NOMO-1 treated with dmso at 0.1 percent for 144 hours (cell line): ENCODE results near the gene C9.
"Not testable (repeated sequence)": the region's sequence is repeated elsewhere in the genome, so short reads cannot be mapped to it uniquely, and the experiment has no call there.

Experiments used
- DNase-seq: peaks from one replicate; lab custom pipeline; 2025; ENCODE audit not compliant: unreplicated experiment; lab: John Stamatoyannopoulos, UW

The C9 gene

DNA sequence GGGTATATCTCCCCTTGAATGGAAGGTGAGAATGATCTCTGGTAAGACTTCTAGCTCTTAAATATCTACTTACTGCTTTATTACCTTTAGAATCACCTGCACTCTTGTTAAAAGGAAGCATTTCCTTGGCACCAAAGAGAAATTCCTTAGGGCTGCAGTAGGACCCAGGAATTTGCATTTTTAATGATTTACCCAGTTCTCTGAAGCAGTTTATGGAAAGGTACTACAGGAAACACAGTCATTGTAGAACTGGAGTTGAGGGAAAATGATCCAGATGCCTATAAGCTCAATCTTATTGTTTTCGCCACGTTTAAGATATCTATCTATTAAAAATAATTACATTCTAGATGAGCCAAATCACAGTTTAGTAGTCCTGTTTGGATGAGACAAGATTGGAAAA is 9.5 kb upstream of the C9 start:
- DNase-seq = no peak

DNA sequence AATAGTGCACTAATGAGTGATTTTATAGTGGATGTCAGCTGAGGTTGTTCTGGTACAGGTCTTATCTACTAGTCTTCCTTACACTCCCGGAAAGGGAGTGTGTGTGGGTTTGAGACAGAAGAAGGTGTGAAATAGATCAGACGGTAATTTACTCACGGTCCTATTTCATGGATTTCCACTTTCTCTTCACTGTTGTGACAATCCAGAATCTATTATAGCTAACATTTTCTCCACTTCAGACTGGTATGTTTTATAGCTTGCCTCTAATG is 7.0 kb upstream of the C9 start:
- no peak for DNase-seq

DNA sequence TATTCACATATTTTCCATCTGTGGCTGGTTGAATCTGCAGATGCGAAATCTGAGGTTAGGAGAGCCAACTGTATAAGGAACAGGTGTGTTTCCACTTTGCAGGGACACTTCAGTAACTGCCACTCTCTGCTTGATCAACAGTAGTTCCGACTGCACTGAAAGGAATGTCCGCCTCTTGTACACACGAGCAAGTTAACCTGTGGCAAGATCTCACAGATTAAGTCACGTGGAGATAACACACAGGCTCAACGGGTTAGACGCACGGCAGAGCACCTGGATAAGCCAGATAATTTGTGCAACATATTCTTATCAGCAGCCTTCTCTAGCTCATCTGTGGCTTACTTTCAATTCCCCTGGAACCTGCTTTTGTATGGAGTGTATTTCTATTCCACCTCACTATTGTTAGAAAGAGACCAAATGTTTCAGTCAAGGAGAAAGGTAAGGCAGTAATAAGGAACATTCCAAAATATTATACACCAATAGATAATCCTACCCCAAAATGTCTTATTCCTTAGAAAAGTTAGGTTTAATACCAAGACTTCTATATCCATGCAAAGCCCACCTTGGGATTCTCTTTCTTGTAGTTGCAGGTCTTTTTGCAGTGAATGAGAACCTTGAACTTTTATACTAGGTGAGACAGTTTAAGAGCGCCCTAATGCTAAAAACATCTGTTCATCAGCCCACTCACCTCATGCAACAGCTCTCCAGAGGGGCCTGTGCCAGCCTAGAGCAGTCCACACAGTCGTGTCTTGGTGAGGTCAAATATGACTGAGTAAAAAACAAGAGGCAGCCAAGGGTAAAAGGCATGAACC is 6.5 kb upstream of the C9 start:
- no peak for DNase-seq

DNA sequence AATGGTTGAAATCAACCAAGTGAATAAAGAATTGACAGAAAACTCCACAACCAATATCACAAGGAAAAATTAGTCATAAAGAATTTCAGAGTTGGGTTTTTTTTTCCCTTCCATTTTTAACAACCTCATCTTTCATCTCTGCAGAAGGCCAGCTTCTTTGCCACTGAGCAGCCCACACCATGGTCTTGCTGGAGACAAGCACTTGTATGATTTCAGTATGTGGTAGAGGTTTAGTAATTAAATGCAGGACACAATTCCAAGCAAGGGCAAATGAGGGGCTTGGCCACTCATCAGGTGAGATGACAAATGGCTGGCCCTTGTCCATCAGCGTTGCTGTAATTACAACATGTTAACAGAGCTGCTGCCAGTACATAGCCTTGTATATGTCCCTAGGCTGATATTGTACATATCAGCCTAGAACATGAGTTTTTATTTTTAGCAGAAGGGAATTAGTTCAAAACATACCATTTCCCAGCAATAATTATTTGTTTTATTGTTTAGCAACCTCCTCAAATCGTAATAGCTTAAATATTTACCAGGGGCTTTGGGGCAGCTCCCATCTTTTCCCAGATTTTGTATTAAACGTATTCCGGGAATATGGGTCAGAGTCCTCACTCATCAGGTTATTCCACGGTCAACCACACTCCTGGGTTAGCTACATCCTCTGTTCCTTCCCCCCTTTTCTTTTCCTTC is 5.0 kb upstream of the C9 start:
- DNase-seq = no peak

DNA sequence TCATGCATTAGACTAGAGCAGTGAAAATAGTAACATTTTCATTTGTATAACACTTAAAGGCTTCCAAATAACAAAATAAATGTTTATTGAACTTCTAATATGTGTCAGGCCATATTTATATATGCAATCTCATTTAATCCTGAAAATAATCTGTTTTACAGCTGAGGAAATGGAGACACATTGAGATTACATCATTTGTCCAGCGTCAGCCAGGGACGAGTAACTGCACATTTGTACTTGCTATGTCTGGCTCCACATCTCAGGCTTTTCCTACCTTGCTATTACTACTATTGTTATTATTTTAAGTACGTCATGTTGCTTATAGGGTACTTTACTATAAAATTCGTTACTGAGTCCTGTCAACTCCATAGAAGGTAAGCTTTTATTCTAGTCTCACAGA is 3.8 kb upstream of the C9 start:
- DNase-seq = no peak

DNA sequence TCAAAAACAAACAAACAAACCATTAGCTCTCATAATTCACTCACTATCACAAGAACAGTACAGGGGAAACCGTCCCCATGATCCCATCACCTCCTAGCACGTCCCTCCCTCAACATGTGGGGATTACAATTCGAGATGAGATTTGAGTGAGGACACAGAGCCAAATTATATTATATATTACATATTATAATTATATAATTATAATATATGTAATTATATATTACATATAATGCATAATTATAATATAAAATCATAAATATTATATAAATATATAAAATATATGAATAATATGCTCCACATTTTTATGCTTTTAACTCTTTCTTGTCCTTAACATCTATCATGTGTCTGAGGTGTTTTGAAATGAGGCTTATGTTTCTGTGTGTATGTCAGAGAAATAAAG is 3.4 kb upstream of the C9 start:
- DNase-seq = no peak

DNA sequence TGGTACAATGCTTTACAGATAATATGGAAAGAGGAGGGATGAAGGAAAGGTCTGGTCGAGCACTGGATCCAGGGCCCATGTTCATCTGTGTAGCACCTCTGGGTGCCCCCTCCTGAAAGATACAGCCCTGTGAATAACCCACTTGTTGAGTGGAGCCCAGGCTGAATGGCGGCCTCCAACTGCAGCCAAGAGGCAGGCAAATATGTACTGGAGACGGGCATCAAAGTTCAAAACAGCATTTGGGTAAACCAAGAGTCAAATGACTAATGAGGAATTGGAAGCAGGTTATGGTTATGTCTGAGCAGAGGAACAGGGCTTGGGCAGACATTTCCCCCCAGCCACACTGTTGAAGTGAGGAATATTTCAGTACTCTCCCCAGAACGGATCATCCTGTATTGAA is 1.1 kb downstream of the C9 start:
- DNase-seq = no peak

DNA sequence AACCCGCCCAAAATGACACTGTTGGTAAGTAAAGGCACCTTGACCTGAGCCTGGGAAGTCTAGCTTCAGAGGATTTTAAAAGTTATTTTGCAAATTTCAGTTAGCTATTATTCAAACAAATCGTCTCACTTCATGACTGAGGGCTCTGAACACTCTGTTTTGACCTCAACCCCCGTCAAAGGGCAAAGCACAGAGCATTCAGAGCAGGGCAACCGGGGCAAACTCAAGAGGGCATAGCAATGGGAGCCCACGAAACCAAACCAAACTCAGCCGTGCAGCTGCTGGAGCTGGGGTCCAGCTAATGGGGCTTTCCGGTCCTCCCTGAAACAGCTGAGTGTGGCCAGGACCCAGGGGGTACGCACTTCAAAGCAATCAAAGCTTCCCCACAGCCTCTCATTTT is 1.6 kb downstream of the C9 start:
- DNase-seq = no peak

DNA sequence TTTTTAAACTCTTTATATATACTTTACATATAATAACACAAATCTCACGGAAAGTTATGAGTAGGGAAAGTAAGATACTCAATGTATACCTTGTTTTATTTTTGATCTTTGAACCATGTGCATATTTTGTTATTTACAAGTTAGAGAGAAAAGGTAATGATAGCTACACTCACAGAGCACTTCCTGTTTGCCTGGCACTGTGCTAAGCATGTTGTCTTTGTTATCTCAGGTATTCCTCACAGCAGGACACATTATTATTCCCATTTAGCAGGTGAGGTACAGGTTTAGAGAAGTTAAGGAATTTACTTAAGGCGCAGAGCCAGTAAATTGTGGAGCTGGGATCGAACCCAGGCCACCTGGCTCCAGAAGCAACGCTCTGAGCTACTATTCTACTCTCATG is 3.0 kb downstream of the C9 start:
- no peak for DNase-seq

DNA sequence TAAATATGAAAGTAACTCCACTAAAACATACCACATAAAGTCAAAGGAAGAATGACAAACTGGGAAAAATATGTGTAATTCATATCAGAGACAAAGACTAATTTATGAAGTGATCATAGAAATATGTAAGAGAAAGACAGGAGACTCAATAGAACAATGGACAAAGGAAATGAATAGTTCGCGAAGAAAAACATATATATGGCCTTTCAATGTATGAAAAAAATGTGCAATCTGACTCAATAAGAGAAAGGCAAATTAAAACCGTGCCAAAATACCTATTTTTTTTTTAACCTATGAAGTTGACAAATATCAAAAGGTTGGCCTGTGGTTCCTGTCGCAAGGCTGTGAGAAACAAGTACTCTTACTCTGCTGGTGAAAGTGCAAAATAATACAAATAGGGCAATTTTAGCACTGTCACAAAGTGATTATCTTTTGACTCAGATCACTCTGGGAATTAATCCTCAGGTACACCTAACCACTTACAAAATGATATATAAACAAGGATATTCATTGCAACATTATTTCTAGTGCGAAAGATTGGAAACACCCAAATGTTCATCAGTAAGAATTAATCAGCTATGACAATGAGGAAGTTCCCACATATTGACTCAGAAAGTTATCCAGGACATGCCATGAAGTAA is 3.7 kb downstream of the C9 start:
- no peak for DNase-seq

DNA sequence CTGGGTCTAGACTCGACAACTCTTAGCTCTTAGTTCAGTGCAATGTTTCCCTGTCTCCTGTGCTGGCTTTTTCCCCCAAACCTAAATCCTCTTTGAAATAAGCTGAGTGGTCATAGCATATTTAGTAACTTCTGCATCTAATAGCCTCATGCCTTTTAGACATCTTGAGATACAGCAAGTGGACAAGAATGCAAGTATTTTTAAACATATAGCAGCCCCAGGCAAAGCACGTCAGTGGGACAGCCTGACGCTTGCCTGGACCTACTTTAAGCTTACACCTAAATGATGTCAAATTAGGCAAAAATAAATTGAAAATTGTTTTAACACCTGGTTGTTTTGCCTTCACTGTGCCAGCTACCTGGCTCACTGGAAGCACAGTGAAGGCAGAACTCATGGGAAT is 8.0 kb downstream of the C9 start:
- DNase-seq = no peak

DNA sequence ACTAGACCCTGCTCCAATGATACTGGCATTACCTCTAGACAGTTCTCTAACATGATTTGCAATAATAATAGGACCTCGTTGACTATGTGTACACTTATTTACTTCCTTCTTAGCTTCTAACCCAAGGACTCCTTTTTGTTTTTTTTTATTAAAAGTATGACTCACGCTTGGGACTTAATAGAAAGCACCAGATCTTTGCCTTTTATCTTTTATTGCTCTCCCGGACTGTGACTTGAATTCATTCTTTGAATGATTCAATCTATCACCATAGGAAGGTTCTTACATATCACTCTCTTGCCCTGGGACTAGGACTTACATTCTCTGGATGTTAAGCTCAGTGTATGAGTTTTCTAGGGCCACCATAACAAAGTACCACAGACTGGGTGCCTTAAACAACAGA is 9.0 kb downstream of the C9 start:
- DNase-seq = no peak

DNA sequence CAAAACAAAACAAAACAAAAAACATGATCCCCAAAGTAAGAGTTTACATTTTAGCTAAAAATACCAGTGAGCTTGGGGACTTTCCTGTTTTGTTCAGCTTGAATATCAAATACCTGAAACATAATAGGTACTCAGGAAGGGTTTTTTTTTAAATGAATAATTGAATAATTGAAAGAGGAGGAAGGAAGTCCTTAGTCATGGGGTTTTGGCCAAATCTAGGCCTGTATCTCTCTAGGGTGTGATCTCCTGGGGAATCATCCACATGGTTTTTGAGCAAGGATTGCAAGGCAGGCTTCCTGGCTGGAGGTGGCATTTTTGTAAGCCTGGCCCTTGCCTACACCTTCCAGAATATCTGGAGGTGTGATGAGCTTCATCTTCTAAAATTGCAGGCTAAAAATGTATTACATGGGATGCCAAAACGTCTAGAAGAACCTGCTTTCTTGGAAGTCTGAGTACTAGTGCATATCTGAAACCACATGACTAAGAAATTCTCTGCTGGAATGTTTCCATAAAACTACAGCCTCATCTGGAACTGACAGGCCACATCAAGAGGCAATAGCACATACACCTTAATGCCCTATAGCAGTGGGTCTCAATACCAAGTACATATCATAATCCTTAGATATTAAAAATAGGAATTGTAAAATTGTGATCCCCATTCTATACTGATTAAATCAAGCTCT is 10.4 kb downstream of the C9 start:
- no peak for DNase-seq

DNA sequence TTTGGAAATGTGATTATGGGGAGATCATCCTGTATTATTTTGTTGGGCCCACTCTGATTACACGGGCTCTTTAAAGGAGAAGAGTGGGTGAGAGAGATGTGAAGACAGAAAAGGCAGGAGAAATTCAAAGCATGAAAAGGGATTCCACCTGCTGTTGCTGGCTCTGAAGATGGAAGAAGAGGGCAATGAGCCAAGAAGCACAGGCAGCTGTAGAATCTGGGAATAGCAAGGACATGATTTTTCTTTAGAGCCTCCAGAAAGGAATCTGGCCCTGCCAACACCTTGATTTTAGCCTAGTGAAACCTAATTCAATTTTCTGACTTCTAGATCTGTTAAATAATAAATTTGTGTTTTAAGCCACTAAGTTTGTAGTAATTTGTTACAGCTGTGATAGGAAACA is 11.3 kb downstream of the C9 start:
- no peak for DNase-seq

DNA sequence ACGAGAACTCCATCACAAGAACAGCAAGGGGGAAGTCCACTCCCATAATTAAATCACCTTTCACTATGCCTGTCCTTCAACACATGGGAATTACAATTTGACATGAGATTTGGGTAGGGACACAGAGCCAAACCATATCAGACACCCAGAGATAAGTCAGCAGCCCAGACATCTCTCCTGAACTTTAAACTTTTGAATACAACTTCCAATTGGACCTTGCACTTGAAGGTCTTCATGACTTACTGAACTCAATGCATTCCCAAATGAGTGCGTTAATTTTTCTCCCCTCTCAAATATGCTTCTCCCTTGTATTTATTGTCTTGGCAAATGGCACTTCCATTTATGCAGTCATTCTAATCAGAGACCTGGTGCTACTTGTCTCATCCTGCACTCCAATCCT is 12.1 kb downstream of the C9 start:
- no peak for DNase-seq

DNA sequence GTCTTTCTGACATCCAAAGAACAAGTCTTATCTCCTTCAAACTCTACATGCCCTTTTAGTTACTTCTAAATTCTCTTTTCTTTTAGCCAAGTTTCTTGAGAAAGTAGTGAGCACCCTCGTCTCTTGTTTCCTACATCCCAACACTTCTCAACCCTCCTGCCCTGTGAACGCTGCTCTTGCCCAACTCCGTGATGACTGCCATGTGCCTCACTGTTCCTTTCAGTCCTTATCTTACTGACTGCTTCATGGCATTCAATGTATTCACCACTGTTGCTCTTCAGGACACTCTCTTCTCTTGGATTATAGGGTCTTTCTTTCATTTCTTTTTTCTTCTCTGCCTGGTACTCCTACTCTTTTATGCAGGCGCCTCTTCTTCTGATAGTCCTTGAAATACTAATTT is 14.8 kb downstream of the C9 start:
- no peak for DNase-seq

DNA sequence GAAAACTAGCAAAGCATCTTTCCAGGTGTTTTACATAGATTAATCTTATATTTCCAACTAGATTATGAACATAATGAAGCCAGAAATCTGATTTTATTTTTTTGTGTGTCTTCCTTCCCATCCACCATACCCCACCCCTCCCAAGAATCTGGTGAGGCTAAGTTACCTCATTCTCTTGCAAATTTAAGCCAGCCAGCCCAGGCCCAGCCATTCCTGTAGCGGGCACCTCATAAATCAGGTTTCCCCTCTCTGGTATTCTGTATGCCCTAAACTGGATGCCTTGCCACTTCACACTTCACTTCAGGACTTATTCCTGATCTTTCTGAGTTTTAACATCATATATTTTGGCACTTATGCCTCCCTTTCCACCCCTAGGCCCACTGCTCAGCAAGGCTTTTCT is 21.8 kb downstream of the C9 start:
- DNase-seq = no peak

DNA sequence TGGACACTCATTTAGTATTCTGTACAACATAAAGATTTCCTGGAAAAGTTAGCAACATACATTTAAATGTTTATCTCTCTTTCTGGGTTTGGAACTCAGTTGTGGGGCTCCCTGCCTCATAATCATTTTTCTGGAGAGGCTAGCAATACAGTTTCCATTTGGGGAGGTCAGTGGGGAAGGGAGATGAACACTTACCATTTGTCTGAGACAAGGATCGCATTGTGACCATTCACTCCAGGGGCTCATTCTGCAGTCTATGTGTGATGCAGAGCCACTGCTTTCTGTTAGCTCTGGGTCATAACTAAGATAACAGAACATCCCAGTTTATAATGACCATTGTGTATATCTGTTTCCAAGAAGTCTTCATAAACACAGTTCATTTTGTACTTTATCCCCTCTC is 22.4 kb downstream of the C9 start:
- DNase-seq = no peak

DNA sequence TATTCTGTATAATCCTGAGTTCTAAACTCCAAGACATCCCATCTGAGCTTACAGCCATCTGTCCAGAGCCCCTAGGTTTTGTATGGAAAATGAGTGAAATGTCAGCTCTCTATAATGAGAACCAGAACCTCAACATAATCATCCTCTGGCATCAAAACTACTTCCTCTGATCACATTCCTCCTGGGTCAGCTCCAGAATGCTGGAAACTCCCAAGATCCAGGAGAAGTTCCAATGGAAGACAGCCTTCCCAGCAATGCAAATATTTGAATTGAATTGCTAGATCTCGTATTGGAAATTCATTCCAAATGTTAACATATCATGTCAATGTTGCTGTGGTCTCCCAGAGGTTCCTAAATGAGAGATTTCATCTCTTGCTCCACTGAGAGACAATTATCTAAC is 23.8 kb downstream of the C9 start:
- DNase-seq = no peak

DNA sequence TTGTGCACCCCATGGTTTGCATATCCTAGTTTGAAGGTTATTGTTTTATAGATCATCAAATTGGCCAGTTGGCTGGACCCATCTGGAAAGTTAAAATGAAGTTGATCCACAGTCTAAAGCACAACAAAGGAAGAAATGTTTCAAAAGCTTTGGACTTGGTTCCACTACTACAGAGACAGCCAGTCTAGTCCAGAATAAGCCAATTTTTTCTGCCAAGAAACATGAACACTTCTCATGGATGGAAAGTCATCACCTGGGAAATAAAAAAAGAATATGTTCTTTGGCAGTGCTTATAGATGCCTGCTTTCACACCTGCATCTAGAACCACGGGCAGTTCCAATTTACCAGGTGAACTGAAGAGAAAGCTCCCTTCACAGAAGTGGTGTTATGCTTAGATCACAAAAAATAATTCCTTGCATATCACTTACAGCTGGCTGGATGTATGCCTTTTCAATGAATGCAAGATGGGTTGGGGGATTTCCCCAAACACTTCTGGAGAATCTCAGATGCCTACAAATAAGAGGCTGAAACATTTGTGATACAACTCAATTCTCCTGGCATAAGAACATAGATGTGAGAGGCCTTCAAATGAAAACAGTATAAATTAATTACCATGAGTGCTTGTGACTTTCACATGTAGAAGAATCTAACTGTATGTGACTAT is 26.9 kb downstream of the C9 start:
- no peak for DNase-seq

DNA sequence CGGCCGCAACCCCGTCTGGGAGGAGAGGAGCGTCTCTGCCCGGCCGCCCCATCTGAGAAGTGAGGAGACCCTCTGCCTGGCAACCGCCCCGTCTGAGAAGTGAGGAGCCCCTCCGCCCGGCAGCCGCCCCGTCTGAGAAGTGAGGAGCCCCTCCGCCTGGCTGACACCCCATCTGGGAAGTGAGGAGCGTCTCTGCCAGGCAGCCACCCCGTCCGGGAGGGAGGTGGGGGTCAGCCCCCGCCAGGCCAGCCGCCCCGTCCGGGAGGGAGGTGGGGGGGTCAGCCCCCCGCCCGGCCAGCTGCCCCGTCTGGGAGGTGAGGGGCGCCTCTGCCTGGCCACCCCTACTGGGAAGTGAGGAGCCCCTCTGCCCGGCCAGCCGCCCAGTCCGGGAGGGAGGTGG is 30.0 kb downstream of the C9 start:
- DNase-seq = not testable (repeated sequence)

DNA sequence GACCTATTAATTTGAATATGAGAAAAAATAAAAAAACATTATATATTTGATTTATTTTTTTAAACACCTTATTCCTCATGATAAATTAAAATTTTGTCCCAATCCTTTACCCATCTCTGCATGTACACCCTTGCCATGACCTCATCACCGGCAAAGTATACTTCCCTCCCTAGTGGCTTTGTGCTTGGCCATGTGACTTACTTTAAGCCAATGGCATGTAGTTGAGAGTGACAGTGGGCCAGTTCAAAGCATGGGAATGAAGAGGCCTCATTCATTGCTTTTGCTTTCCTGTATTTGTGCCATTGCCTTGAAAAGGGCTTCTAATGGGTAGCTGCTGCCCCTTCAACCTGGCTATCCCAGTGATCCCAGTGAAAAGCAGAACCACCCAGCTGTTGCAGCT is 31.2 kb downstream of the C9 start:
- DNase-seq = no peak
